HG02798 (cell line): Measurements from ENCODE around the gene TTC39C.
A peak's percentile ranks its signal among the peaks of the same experiment; 100 is the strongest.
"Not testable (repeated sequence)": the region's sequence is repeated elsewhere in the genome, so short reads cannot be mapped to it uniquely, and the experiment has no call there.

ENCODE experiments used
- ATAC-seq: cut with Tn5 transposase; IDR thresholded peaks from one replicate; pipeline ENCODE4 v1.9.1; 2021; ENCODE audit warnings: mild to moderate bottlenecking; ENCODE audit not compliant: unreplicated experiment, poor library complexity

Gene TTC39C

GRCh38 chr18:24118750-24119577 is 104.4 kb downstream of the TTC39C start:
- ATAC-seq = peak; percentile 71

DNA sequence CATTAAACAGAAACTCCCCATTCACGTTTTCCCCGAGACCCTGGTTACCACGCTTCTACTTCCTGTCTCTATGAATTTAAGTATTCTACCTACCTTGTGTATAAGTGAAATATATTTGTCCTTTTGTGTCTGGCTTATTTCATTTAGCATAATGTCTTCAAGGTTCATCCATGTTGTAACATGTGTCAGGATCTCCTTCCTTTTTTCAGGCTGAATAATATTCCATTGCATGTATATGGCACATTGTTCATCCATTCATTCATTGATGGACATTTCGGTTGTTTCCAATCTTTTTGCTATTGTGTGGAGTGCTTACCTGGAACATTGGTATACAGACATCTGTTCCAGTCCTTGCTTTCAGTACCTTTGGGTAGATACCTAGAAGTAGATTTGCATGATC is 106.1 kb downstream of the TTC39C start:
- no peak for ATAC-seq

DNA sequence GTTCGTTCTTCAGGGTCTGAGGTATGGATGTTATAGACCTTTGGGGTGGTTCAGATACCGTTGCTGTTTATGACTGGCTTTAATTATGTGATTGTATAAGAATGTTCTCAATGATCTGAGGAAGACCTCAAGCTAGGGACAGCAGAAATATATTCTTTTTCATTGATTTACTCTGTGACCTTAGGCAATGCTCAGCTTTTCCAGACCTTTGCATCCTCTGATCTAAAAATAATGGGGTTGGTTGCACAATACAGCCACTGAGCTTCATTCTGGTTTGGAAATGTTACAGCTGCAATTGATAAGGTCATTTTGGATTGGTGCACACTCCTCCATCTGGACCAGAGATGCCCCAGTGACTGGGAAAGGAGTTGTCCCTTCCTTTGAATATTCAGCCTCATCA is 107.1 kb downstream of the TTC39C start:
- no peak for ATAC-seq

GRCh38 chr18:24126155-24126961 is 111.8 kb downstream of the TTC39C start:
- ATAC-seq = no peak

- no peak for ATAC-seq
These were observed 113.2 kb downstream of the TTC39C start for GRCh38 chr18:24127735-24128134.

DNA sequence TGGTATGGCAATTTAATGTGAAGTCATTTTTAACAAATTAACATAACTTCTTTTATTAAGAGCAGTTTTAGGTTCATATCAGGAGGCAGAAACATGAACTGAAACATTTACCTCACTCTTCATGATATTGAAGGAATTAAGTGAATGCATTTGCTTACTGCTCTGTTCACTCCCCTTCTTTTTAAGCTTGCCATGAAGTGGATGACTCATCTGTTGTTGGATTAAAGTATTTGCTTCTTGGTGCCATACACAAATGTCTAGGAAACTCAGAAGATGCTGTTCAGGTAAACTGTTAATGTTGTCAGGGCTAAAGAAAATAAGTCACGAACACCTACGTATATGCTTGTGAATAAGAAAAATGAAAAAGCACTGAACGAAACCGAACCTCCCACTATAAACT is 114.1 kb downstream of the TTC39C start:
- ATAC-seq = no peak

GRCh38 chr18:24130494-24130893 is 115.9 kb downstream of the TTC39C start:
- no peak for ATAC-seq

- ATAC-seq = no peak
These were observed 122.4 kb downstream of the TTC39C start for GRCh38 chr18:24136967-24137373.

- no peak for ATAC-seq
These were observed 123.8 kb downstream of the TTC39C start for GRCh38 chr18:24138409-24138788.

GRCh38 chr18:24138789-24139616 is 124.4 kb downstream of the TTC39C start, which contains the start of gene CABYR:
CABYR (plus strand) TSS chr18:24139062; CDS start chr18:24143115, 4,053 bp downstream.
- peak; percentile 95 for ATAC-seq

DNA sequence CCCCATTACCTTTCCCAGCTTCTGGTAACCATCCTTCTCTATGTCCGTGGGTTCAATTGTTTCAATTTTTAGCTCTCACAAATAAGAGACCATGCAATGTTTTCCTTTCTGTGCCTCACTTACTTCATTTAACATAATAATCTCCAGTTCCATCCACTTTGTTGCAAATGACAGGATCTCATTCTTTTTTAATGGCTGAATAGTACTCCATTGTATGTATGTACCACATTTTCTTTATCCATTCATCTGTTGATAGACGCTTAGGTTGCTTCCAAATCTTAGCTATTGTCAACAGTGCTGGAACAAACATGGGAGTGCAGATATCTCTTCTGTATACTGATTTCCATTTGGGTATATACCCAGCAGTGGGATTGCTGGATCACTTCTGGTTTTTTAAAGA is 126.1 kb downstream of the TTC39C start:
- no peak for ATAC-seq

GRCh38 chr18:24142376-24142775 is 127.8 kb downstream of the TTC39C start:
- ATAC-seq = no peak

- ATAC-seq = not testable (repeated sequence)
These were observed 135.0 kb downstream of the TTC39C start for GRCh38 chr18:24149591-24149990.

GRCh38 chr18:24153397-24153796 is 138.8 kb downstream of the TTC39C start:
- ATAC-seq = no peak

DNA sequence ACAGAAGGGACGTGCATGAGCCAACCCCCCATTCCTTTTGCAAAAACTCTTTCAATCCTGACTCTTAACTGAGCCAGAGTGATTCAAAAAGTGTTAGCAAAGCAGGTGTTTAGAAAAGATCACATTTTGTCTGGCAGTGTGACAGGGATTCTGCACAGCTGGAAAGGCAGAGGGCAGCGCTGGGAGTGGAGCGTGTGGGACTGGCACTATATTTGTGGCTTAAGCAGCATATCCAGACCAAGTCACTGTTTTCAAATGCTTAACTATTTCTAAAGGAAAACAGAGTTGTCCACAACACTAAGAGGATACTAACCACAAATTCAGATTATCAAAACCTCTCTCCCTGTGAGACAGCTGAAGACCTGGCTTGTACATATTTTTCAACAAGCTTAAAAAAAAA is 143.3 kb downstream of the TTC39C start:
- ATAC-seq = no peak

DNA sequence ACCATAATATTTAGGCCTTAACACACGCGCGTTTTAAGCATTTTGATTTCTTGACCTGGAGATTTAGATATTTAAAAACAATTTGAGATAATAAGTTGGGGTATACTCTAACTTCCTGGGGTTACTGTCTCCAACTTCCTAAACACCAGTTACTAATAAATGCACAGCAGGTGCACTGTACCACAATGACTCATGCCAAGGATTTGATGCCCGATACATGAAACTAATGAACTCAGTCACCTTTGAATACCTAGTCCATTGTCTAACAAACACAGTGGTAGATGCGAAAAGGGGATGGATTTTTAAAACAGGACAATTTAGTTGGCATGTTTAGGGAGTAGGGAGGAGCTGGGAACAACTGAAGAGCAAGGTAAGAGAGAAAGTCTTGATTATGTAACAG is 145.5 kb downstream of the TTC39C start:
- ATAC-seq = no peak

GRCh38 chr18:24161304-24161703 is 146.8 kb downstream of the TTC39C start:
- ATAC-seq = no peak

- no peak for ATAC-seq
These were observed 153.9 kb downstream of the TTC39C start for GRCh38 chr18:24168496-24168895.

- no peak for ATAC-seq
These were observed 155.8 kb downstream of the TTC39C start for GRCh38 chr18:24170360-24170759.

- no peak for ATAC-seq
These were observed 159.4 kb downstream of the TTC39C start for GRCh38 chr18:24173997-24174396.
